Progenitor cell of endocrine pancreas (in vitro differentiated cells): ENCODE measurements around the gene MAPKAPK2. TPM values are rescaled to one million over a fixed set of nuclear protein-coding genes. Genes with fewer than 3 reads are reported as not detected.

Experiments
- DNase-seq: peaks from one replicate; pipeline ENCODE4 v3.0.0; 2021; ENCODE audit warnings: low spot score; ENCODE audit not compliant: unreplicated experiment
- H3K27ac Mint-ChIP-seq: 2 replicates; pipeline ENCODE4 v1.8.0; 2021; ENCODE audit warnings: mild to moderate bottlenecking, moderate library complexity, mixed read lengths
- H3K27me3 Mint-ChIP-seq: 2 replicates; pipeline ENCODE4 v1.8.0; 2021; ENCODE audit warnings: mixed read lengths
- H3K36me3 Mint-ChIP-seq: 2 replicates; pipeline ENCODE4 v1.8.0; 2022; ENCODE audit warnings: mixed read lengths; ENCODE audit not compliant: insufficient read depth
- H3K4me1 Mint-ChIP-seq: 2 replicates; pipeline ENCODE4 v1.8.0; 2021; ENCODE audit warnings: low read depth, mixed read lengths
- H3K4me3 Mint-ChIP-seq: 2 replicates; pipeline ENCODE4 v1.8.0; 2021; ENCODE audit warnings: low read depth, mild to moderate bottlenecking, moderate library complexity, mixed read lengths
- H3K9me3 Mint-ChIP-seq: 2 replicates; pipeline ENCODE4 v1.8.0; 2021; ENCODE audit warnings: low read depth, mixed read lengths
- CTCF ChIP-seq: fragments of 200-600 bp; sonication (generic); IDR thresholded peaks from one replicate; pipeline ENCODE4 v1.5.0; 2021; ENCODE audit warnings: antibody characterized with exemption, mild to moderate bottlenecking; ENCODE audit not compliant: unreplicated experiment
- total RNA-seq: library from RNA; stranded (reverse); gene quantifications from 2 replicates; pipeline ENCODE4 v1.2.1, GENCODE V29; 2021

MAPKAPK2 gene
- total RNA-seq, 1 donor from 2014 or later = 60.8 TPM

- Mint-ChIP-seq H3K36me3 (no peaks in the 10 kb centered on the region), H3K27ac (peak overlapping the region; percentile 72), H3K27me3 (peaks cover 16% of the 10 kb centered on the region), H3K4me1 (peaks cover 53% of the 10 kb centered on the region), H3K9me3 (no peaks in the 10 kb centered on the region), H3K4me3 (no peak overlapping the region)
- no peak for DNase-seq
- TF ChIP-seq CTCF = no peak
Observed at GRCh38 chr1:206687915-206688442, 3.3 kb downstream of the MAPKAPK2 start.

- no peaks in the 10 kb centered on the region for H3K27me3 Mint-ChIP-seq
- DNase-seq = no peak
- H3K4me1 Mint-ChIP-seq = peaks cover 76% of the 10 kb centered on the region
- no peak overlapping the region for H3K4me3 Mint-ChIP-seq
- H3K36me3 Mint-ChIP-seq = no peaks in the 10 kb centered on the region
- H3K9me3 Mint-ChIP-seq = no peaks in the 10 kb centered on the region
- H3K27ac Mint-ChIP-seq = peak overlapping the region; percentile 22
- TF ChIP-seq CTCF = no peak
Observed at GRCh38 chr1:206690516-206690915, 5.8 kb downstream of the MAPKAPK2 start.

GRCh38 chr1:206691604-206692003 is 6.9 kb downstream of the MAPKAPK2 start:
- Mint-ChIP-seq H3K4me3 (peak overlapping the region; percentile 7), H3K9me3 (no peaks in the 10 kb centered on the region), H3K27ac (peak overlapping the region; percentile 81), H3K36me3 (peaks cover under 1% of the 10 kb centered on the region), H3K27me3 (no peaks in the 10 kb centered on the region), H3K4me1 (peaks cover 73% of the 10 kb centered on the region)
- DNase-seq = no peak
- no peak for TF ChIP-seq CTCF

GRCh38 chr1:206693029-206693428 is 8.3 kb downstream of the MAPKAPK2 start:
- no peak for TF ChIP-seq CTCF
- Mint-ChIP-seq H3K36me3 (peaks cover 8% of the 10 kb centered on the region), H3K4me3 (no peak overlapping the region), H3K4me1 (peaks cover 65% of the 10 kb centered on the region), H3K27ac (peak overlapping the region; percentile 65), H3K27me3 (no peaks in the 10 kb centered on the region), H3K9me3 (no peaks in the 10 kb centered on the region)
- DNase-seq = no peak

- Mint-ChIP-seq H3K27ac (peak overlapping the region; percentile 87), H3K9me3 (no peaks in the 10 kb centered on the region), H3K4me1 (peaks cover 62% of the 10 kb centered on the region), H3K27me3 (no peaks in the 10 kb centered on the region), H3K36me3 (peaks cover 8% of the 10 kb centered on the region), H3K4me3 (no peak overlapping the region)
- no peak for DNase-seq
- no peak for TF ChIP-seq CTCF
Observed at GRCh38 chr1:206693592-206693991, 8.9 kb downstream of the MAPKAPK2 start.
